Measurements from ENCODE around the gene TMEM132C.
"Not testable (repeated sequence)": the region's sequence is repeated elsewhere in the genome, so short reads cannot be mapped to it uniquely, and the experiment has no call there.

TMEM132C gene

DNA sequence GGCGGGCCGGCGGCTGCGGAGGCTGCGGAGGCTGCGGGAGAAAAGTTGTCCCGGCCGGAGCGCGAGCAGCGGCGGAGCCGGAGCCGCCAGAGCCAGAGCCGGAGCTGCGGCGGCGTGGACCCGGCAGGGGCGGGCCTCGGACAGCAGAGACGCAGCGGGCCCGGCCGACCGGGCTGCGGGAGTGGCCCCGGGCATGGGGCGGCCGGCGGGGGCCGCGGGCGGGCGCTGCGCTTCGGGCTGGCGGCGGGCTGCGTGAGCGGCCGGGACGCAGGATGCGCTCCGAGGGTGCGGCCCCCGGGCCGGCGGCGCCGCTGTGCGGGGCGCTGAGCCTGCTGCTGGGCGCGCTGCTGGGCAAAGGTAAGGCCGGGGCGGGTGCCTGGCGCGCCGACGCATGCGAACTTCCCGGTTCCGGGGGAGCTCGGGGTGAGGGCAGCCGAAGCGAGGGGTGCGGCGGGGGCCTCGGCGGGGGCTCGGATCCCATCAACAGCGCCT lies at the start of gene TMEM132C:
TMEM132C (plus strand) TSS at position 40 of the 492 bp plus-strand sequence; CDS start at position 273, 233 bp downstream.
- DNase-seq = no peak

DNA sequence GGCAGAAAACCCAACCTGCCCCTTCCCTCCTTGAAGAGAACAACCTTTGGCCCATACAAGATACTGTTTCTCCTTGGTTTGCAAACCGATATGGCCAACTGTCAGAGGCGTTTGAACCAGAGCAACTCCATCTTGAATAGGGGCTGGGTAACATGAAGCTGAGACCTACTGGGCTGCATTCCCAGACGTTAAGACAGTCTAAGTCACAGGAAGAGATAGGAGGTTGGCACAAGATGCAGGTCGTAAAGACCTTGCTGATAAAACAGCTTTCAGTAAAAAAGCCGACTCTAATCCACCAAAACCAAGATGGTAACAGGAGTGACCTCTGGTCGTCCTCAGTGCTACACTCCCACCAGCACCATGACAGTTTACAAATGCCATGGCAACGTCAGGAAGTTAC lies 42.7 kb upstream of the TMEM132C start:
- DNase-seq = no peak

DNA sequence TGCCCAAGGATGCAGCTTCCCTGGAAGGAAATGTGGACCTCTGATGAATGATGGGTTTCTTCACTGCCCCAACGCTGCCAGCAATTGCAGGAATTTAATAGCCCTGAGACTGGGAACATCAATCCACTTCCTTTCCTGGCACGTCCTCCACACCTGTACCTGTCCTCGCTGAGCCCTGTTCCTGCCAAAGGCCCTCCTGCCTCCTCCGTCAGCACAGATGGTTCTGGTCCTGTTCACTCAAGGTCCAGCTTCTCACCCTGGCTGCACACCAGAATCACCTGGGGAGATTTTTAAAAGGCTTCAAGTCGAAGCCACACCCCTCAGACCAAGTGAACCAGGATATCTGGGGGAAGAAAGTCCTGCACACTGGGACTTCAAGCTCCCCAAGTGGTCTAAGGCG lies 38.4 kb upstream of the TMEM132C start:
- DNase-seq = no peak

DNA sequence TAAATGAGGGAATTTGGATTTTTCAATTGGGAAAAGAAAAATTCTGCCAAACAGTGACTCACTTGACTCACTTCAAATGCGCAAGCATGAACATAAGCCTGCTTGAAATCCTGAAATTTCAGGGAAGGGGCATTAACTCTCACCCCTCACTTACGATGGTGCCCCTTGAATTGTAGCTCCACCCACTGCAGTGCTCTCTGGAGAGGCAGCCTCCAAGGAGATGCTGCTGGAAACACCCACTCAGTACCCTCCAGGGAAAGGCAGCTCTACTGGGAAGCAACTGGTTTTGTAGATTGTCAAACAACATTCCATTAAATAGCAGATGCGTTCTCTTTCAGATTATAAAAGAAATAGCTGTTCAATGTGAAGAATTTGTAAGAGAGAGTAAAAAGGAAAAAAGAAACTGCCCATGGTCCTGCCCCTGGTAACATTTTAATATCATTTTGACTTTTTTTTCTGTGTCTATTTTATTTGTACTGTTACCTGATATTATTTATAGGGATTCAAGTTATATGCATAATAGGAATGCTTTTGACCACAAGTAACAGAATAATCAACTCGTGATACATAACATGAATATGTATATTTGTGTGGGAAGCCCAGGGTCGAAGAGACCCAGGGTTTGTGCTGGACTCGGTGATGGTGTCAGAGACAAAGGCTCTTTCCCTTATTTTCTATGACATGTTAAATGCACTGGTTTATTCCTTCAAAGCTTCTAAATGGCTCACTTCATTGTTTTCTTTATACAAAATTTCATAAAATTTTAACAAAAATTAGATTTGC lies 31.1 kb upstream of the TMEM132C start:
- no peak for DNase-seq

DNA sequence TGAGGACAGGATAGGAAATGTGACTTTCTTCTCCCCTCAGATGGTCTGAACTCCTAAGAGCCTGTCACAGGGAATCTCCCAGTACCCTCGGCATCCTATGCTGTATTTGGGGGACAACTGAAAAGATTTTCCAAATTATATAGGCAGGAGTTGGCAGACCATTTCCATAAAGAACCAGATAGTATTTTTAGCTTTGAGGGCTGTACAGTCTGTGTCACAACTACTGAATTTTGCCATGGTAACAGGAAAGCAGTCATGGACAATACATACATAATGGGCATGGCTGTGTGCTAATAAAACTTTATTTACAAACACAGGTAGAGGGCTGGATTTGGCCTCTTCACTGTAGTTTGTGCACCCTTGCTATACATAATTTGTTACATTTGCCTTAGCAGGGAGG lies 30.4 kb upstream of the TMEM132C start:
- no peak for DNase-seq

DNA sequence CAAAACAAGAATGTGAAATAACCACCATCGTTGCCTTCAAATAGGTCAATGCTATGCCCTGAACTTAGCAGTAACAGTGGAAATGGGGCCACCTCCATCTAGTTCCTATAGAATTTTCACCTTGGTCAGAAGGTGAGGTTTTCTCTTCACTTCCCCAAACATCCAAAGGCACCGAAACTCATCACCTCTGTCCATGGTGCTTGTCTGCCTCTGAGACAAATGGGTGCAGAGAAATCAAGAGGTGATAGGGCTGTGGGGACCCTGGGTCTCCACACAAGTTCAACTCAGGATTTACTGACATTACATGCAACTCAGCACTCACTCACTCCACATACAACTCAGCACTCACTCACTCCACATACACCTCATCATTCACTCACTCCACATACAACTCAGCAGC lies 26.2 kb upstream of the TMEM132C start:
- no peak for DNase-seq

DNA sequence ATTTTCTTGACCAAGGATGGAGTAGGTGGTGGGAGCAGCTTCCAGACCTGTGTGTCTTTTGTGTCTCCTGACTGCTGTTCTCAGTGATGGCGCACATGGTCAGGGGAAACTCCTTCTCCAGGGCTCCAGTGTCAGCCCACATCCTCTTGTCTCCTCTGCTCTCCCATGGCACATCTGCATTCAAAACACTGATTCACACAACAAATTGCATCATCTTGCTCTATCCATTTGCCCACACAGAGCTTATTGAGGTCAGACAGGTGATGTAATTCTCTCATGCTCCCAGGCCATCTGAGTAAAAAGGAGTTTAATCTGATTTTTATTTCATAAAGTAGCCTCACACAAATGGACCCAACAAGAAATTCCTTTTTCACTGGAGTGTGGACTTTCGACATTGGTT lies 21.8 kb upstream of the TMEM132C start:
- DNase-seq = no peak

DNA sequence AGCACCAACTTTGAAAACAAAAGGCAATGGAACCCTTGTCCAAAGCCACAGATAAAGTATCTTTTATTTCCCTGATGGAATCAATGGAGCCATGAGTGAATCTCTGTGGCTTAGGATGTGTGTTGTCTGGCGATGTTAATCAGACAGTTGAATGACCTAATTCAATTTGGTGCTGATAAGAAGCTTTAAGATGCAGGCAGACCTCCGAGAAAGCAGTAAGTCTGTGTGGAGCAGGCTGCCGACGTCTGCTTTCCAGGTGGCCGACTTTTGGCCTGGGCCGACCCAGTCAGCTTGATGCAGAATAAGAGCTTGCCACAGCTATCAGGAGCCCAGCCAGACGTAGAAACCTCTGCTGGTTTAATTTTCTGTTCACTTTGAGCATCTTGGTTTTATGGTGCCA lies 21.1 kb upstream of the TMEM132C start:
- no peak for DNase-seq

DNA sequence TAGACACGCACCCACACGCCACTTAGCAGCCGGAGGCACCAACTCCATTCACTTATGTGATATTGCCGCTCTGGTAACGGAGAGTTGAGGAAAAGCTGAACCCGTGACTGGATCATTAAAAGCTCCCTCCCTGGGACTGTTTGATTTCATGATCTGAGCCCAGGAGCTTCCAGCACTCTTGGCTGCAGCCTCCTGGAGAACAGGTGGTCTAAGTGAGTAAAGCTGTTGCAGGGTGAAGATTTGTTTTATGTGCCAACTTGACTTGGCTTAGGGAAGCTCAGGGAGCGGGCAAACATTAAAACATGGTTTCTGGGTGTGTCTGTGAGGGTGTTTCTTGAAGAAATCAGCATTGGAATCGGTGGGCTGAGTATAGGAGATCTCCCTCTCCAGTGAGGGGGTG lies 16.9 kb upstream of the TMEM132C start:
- no peak for DNase-seq

DNA sequence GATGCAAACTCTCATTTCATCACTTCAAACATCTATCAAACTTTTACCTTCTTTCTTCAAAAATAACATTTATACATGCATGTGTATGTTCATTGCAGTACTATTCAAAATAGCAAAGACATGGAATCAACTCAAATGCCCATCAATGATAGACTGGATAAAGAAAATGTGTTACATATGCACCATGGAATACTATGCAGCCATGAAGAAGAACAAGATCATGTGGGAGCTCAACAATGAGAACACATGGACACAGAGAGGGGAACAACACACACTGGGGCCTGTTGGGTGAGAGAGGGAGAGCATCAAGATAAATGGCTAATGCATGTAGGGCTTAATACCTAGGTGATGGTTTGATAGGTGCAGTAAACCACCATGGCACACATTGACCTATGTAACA lies 13.1 kb upstream of the TMEM132C start:
- DNase-seq = not testable (repeated sequence)

DNA sequence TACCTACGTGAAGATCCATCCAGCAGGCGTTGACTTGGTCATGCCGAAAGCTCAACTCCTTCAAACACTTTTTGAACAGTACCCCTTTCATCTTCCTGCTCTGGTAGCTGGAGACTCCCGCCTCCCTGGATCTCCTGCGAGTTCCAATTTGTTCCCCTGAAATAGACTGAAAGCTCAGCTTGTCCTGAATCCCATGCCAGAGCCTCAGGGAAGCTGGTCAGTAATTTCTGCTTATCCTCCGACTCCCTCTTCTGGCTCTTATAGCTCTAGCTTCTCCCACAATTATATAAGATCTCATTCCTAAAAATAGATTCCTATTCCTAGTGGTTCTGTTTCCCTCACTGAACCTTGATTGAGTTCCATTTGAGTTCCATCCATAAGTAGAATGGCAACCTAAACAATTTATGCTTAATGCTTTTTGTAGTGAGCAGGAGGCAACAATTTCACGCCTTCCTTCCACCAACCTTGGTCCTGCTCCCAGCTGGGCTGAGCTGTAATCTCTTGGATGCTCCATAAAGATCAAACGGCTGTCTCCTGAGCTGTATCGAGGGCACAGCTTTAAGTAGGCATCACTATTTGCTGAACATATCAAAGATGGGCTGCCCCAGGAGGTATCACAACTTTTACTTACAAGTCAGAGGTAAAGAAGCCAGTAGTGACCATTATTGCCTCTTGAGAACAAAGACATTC lies 8.0 kb upstream of the TMEM132C start:
- no peak for DNase-seq

DNA sequence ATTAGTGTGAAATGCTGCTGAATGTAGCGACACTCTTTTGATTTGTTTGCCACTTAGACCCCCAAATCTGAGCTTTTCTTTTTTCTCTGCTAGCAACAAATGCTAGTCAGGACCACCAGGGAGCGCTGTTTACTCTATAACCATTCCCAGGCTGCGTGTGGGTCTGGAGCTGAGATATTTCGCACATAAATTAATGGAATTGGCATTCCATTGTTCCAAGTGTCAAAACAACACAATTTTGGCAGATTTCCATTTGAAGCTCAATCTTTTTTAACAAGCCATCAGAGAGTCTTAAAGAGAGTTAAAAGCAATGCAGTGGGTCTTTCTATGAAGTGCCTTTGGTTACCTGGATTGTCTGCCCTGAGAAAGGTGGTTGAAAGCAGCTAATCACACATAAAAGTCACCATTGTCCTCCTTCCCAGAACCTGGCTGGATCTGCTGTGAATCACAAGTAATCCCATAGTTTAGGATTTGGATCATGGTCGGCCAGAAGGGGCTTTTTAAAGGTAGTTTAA lies 7.4 kb upstream of the TMEM132C start:
- peak; percentile 52 for DNase-seq

DNA sequence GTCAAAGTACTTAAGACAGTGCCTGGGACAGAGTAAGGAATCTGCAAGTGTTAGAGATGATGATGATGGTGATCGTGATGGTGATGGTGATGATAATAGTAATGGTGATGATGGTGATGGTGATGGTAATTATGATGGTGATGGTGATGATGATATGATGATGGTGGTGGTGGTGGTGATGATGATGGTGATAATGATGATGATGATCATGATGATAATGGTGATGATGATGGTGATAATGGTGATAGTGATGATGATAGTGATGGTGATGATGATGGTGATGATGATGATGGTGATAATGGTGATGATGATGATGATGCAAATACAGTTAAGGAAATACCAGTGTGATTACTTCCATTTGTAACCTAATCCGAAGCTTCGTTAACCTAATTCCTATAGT lies 5.2 kb upstream of the TMEM132C start:
- no peak for DNase-seq

DNA sequence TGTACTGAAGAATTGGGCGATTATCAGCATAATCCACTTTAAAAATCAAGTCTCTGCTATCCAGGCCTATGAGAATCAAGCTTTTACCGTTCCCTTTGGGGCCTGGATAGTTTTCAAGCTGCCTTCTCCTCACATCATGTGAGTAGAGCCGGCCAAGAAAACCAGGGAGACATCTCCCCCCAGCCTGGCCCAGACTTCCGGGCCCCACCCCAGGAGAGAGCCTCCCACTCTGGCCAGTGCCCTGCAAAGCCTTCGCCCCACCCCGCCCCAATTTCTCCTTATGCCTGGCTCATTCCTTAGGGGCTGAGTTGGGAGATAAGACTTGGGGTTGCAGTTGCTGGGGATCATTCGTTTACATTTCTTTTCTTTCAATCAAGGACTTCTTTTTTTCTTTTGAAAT lies 1.4 kb upstream of the TMEM132C start:
- no peak for DNase-seq

DNA sequence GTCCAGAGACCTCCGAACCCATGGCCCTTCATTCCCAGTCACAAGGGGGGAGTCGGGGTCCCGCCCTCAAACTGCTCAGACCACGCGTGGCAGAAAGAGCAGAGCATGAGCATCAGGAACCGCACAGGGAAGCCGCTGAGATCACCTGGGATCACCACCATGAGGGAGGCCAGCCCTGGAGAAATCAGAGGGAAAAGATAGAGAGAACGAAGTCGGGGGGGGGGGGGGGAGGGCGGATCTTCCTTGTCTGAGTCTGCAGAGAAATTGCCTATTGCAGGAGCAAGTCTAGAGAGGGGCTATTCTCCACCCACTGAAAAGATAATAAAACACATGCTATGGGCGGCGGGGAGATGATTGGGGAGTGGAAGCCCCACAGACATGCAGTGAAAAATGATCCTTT lies 884 bp upstream of the TMEM132C start:
- no peak for DNase-seq

DNA sequence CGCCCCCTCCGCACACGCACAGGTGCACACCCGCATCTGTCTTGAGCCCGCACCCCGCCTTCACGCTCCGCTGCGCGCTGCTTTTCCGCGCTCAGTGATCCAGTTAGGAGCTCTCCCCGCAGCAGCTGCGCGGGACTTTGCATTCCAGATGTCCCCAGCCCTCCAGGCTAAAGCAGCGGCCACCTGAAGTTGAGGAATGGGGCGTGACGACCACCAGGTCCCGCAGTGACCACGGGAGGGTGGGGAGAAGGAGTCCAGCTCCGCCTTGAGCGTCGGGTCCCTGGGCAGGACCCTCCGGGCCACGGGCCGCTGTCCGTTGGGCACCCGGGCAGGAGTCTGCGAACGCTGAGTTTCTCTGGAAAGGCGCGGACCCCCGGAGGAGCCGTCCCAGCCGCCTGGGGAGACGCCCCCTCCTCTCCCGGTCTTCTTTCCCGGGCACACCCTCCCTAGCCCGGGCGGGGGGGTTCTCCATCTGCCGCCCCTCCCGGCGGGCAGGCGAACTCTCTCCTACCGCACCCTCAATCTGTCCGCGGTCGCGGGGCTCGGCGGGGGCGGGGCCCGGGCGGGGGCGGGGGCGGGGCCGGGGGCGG lies 334 bp upstream of the TMEM132C start:
- DNase-seq = no peak

DNA sequence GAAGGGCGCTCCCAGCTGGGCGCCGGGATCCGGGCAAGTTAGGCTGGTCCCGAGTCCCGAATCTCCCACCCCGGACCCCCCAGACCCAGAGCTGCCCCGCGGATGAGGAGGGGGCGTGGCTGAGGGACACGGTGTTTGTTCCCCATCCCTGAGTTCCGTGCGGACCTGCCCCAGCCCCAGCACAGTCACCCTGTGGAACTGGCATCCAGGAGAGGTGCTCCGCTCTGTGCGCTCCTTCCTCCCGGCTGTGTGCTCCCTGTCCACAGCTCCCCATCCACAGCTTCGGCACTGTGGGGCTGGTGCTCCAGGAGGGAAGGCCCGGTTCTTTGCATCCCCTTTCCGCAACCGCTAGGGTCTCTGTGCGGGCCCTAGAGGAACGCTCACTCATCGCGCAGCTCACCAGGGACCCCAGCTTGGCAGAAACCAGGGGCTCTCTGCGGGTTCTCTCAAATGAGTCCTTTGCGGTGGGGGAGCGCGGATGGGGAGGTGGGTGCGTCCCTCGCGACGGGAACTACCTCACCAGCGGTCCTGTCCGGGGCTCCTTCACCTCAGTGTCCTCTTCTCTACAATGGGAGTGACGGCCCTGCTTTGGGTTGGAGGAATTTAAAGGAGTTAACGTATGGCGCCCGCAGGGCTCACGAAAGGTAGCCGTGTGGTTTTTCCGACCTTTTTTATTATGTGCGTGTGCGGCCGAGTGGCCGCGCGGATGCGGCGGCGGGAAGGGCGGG lies 845 bp downstream of the TMEM132C start:
- no peak for DNase-seq

DNA sequence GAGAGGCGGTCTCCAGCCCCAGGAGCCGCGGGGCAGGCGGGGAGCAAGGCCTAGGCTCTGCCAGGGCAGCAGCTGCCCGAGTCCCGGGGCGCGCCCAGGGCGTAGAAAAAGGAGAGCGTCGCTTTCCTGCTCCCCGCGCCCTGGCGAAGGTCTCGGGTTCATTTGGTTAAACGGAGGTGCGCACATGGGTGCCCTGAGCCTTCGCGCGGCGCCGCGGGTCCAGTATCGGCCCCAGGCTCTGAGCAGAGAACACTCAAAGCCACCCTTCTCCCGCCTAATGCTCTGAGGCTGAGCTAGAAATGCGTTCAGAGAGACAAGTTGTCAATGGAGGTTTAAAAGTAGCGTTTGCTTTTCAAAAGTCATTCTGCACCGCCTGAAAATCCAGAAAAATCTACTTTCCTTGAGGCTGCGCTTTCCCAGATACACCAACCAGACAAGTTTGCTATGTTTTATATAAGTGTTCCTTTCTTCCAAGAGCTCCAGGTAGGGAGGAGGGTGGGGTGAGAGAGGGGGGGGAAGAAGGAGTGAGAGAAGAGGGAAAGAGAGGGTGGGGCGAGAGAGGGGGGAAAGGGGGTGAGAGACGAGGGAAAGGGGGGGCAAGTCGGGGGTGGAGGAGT lies 1.5 kb downstream of the TMEM132C start:
- no peak for DNase-seq

DNA sequence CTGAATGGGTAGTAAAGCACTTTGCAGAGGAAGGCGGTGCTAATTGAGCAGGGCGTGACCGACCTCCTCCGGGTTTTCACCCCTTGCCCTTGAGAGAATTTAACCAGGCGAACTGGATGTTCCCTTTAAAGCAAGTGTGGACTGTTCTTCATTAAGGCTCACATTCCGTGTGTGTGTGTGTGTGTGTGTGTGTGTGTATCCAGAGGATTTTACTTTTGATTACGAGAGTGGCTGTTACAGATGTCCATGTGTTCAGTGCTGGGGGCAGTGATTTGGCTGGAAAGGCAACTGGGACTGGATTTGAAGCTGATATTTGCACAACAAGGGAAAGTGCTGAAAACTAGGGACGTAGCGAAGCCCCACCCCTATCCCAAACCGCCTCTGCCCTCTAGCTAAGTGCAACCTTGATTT lies 2.2 kb downstream of the TMEM132C start:
- DNase-seq = no peak

DNA sequence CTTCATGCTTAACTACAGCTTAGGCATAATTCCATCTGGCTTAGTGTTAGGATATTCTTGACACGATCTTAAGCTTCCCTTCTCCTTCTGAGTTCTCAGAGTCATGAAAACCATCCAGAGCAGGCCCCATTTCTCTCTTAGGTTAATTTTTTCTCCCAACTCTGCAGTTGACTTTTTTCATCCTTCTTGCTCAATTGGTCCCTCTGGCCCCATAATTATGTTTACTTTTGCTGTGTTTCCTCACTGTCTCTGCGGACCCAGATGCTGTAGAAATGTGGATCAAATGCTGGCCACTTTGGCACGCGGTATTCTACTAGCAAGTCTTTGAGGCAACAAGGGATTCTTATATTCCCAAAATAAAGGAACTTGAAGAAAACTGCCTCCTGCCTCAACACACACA lies 9.5 kb downstream of the TMEM132C start:
- no peak for DNase-seq

DNA sequence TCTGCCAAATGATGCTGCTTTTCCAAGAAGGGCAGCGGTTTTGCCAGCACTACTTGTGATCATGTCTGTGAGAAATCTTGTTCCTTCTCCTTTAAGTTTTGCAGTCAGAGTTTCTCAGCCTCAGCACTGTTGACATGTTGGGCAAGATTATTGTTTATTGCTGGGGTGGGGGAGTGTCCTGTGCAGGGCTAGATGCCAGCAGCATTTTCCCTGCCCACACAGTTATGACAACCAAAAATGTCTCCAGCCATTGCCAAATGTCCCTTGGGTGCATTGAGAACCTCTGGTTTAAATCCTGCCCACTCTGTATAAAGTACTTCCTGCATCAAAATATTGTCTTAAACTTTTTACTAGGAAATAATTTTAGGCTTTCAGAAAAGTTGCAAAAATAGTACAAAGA lies 20.0 kb downstream of the TMEM132C start:
- no peak for DNase-seq

DNA sequence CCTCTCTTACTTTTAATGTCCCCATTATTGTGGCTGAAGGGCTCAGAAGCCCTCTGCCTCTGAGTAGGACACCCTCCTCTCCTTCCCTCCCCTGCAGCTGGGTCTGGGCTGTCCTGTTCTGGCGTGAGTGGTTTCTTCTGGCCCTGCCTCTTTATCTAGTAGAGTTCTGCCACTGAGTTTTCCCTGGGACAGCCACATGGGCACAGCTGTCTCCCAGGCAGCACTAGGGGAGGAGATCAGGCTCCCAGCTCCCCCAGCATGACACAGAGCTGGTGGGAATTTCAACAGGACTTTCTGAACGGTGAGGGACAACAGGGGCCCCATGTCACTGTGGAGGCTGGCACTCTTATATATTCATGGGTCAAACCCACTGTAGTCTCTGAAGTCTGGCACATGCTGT lies 21.4 kb downstream of the TMEM132C start:
- no peak for DNase-seq

DNA sequence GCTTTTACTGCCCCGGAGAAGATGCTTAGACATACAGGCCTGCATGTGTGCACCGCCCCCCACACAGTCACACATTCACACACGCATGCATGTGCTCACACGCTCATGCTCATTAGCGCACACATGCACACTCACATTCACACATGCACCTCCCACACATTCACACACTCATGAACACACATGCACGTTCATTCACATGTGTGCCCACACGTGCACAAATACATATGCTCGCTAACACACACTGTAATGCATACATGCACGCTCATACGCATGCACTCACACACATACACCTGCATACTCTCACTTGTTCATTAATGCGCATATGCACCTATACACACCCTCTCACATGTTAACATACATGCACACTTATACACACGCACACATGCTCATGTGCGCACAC lies 21.9 kb downstream of the TMEM132C start:
- no peak for DNase-seq

Measured in NCI-H1092 (cell line).